Measurements from ENCODE around the gene SHB. TPM values are rescaled to one million over a fixed set of nuclear protein-coding genes. Genes with fewer than 3 reads are reported as not detected.

Gene SHB
- total and polyA plus RNA-seq, 2 of the 8 experiments (the other 6 are each of a cell fraction or from before 2014, with no cell fraction given) = 4.1 to 12.6 TPM

- peak overlapping the region; percentile 29; the same call in 1 of the 2 replicates for H2BK20ac ChIP-seq (ENCODE audit: low read length)
- H2BK120ac ChIP-seq (replicated peaks; ENCODE audit: low read depth, low read length) = no peak overlapping the region
- FAIRE-seq (no peak), DNase-seq (ENCODE audit: low read depth in 1 of 2, low spot score in 2 of 2) (no peak)
- peaks cover 0 to 12% of the 10 kb centered on the region in 2 experiments; a peak in 1 of 4 replicates for H3K79me2 ChIP-seq (ENCODE audit: control insufficient read depth in 1 of 2, insufficient read depth in 2 of 2, low read length in 2 of 2)
- H3K23me2 ChIP-seq (ENCODE audit: low read depth, low read length) = no peaks in the 10 kb centered on the region
- H2BK12ac ChIP-seq (ENCODE audit: low read depth, low read length) = peak overlapping the region; percentile 94
- H3K4me2 ChIP-seq (ENCODE audit: insufficient read depth in 1 of 2, low read depth in 2 of 2, low read length in 2 of 2) = no peak overlapping the region
- H4K5ac ChIP-seq (ENCODE audit: insufficient read length, low read depth, low read length) = no peak overlapping the region
- H3K79me1 ChIP-seq (ENCODE audit: low read depth, low read length) = peaks cover 12% of the 10 kb centered on the region
- peak overlapping the region; percentile 84 for H2AK5ac ChIP-seq (ENCODE audit: low read depth, low read length)
- ChIA-PET CTCF (ENCODE audit: partially characterized antibody) (interaction anchor here (0.6 to 5.5 kb wide), 10 partner anchors 10 to 497 kb away, joined by 3 to 43 read pairs (median 4); no protein-coding TSS in a partner anchor), POLR2A (ENCODE audit: partially characterized antibody) (interaction anchor here (1.0 to 1.6 kb wide), 2 partner anchors 14 to 98 kb away, joined by 3 read pairs; no protein-coding TSS in a partner anchor)
- no peaks in the 10 kb centered on the region for H3K27me3 ChIP-seq (replicated peaks in 1 of 4; ENCODE audit: control insufficient read depth in 3 of 4, extremely low read depth in 1 of 4, insufficient read depth in 3 of 4, low read length in 3 of 4)
- no peak overlapping the region for H4K8ac ChIP-seq (ENCODE audit: extremely low read depth, insufficient read depth, low read length)
- H3K36me3 ChIP-seq (ENCODE audit: control insufficient read depth in 2 of 4, insufficient read depth in 4 of 4, low read length in 3 of 4) = no peaks in the 10 kb centered on the region
- 85% methylated on average over 17 of the region's 17 CpGs; no CpG with 5 or more reads in 1 of the 2 experiments for WGBS, 2 experiments (ENCODE audit: extremely low coverage in 1 of 2, insufficient coverage in 1 of 2, insufficient read length in 1 of 2, insufficient replicate concordance in 2 of 2, low coverage in 1 of 2, low lambda C conversion rate in 2 of 2, missing lambda C conversion rate in 1 of 2)
- no peak overlapping the region for H3K23ac ChIP-seq (ENCODE audit: insufficient read length)
- peaks cover 47 to 80% (median 57%) of the 10 kb centered on the region in 4 experiments for H3K4me1 ChIP-seq (replicated peaks in 1 of 4; ENCODE audit: control insufficient read depth in 3 of 4, insufficient read depth in 4 of 4, low read length in 3 of 4)
- H3K9ac ChIP-seq (replicated peaks in 1 of 4; ENCODE audit: extremely low read depth in 1 of 4, low read depth in 3 of 4, low read length in 3 of 4) = no peak overlapping the region
- H2AFZ ChIP-seq (ENCODE audit: low read length) = no peak overlapping the region
- no peak overlapping the region for H3K14ac ChIP-seq (ENCODE audit: insufficient read length)
- H2BK5ac ChIP-seq (ENCODE audit: low read depth, low read length) = no peak overlapping the region
- no peaks in the 10 kb centered on the region for H3K9me3 ChIP-seq (ENCODE audit: insufficient read depth in 2 of 2, low read depth in 1 of 2, low read length in 1 of 2)
- no peak overlapping the region for H3K4me3 ChIP-seq (ENCODE audit: extremely low read depth in 1 of 4, insufficient read depth in 2 of 4, low read depth in 3 of 4, low read length in 4 of 4)
- H4K91ac ChIP-seq (replicated peaks; ENCODE audit: insufficient read length, low read length) = no peak overlapping the region
- no peaks in the 10 kb centered on the region for H4K20me1 ChIP-seq (replicated peaks in 1 of 2; ENCODE audit: control insufficient read depth in 1 of 2, insufficient read depth in 2 of 2, low read length in 2 of 2)
- H3K56ac ChIP-seq (replicated peaks; ENCODE audit: insufficient read length, low read depth, low read length) = no peak overlapping the region
- H2BK15ac ChIP-seq (ENCODE audit: low read length) = peak overlapping the region; percentile 36; the same call in 1 of the 2 replicates
- H3K27ac ChIP-seq (ENCODE audit: low read depth, low read length) = no peak overlapping the region
- peak overlapping the region; percentile 36; the same call in 1 of the 2 replicates for H3K18ac ChIP-seq (ENCODE audit: extremely low read depth, low read length)
- H3K4ac ChIP-seq (replicated peaks; ENCODE audit: insufficient read length, low read depth, low read length) = no peak overlapping the region
- TF ChIP-seq YY1 (IDR thresholded peaks at IDR 0.05; ENCODE audit: low read depth, low read length) (no peak), TAF7 (optimal IDR thresholded peaks at IDR 0.05; ENCODE audit: borderline replicate concordance, low read depth, low read length) (no peak), MAX (IDR thresholded peaks at IDR 0.05) (no peak), SUZ12 (IDR thresholded peaks at IDR 0.05; ENCODE audit: low read length) (no peak), ASH2L (IDR thresholded peaks at IDR 0.05; ENCODE audit: low read length) (no peak), RXRA (IDR thresholded peaks at IDR 0.05; ENCODE audit: insufficient read depth, low read depth, low read length) (no peak), KDM4A (IDR thresholded peaks at IDR 0.05; ENCODE audit: low read depth, low read length, severe bottlenecking) (no peak), GABPA (IDR thresholded peaks at IDR 0.05; ENCODE audit: borderline replicate concordance, insufficient read depth, low read length) (no peak), POLR2A (IDR thresholded peaks at IDR 0.05; ENCODE audit: control extremely low read depth in 1 of 2, low read depth in 2 of 2, low read length in 2 of 2) (no peak), SIN3A (conservative IDR thresholded peaks at IDR 0.05 in 1 of 2, IDR thresholded peaks at IDR 0.05 in 1 of 2; ENCODE audit: low read depth in 1 of 2, low read length in 2 of 2) (no peak), ATF3 (IDR thresholded peaks at IDR 0.05; ENCODE audit: insufficient read depth, low read depth, low read length) (no peak)
Observed at GRCh38 chr9:38022203-38022895, 46.7 kb downstream of the SHB start.
